Endothelial cell of umbilical vein (primary cell): Measurements from ENCODE around the gene DMWD. TPM values are rescaled to one million over a fixed set of nuclear protein-coding genes. Genes with fewer than 3 reads are reported as not detected.
A peak's percentile ranks its signal among the peaks of the same experiment; 100 is the strongest.

Source experiments
- BruUV-seq: library from RNA; stranded (reverse); fragments of 400-500 nt; replicated peaks from 2 replicates; lab custom pipeline; 2021; lab: Mats Ljungman, UMichigan
- CTCF ChIA-PET: fragments of 300-600, 350-600 bp; sonication (Branson Sonifier 250); formaldehyde crosslinking; loops from one replicate; lab custom pipeline; 2021; ENCODE audit warnings: antibody characterized with exemption, inconsistent platforms; lab: Charles Lee
- POLR2A ChIA-PET: fragments of 300-600, 350-600 bp; sonication (Branson Sonifier 250); formaldehyde crosslinking; loops from one replicate; lab custom pipeline; 2021; ENCODE audit warnings: antibody characterized with exemption, inconsistent platforms; lab: Charles Lee
- DNase-seq: peaks from one replicate; pipeline ENCODE4 v3.0.0-alpha.2; 2011; ENCODE audit warnings: low read depth, low spot score
- FAIRE-seq: peaks from 2 replicates; lab custom pipeline; 2011; peaks lifted over from hg19 to GRCh38; lab: Jason Lieb, UNC
- H2AFZ ChIP-seq: 2 replicates; pipeline ENCODE4 v1.6.0; 2012; ENCODE audit warnings: low read depth, low read length, control low read depth, inconsistent platforms
- H3K27ac ChIP-seq: 2 replicates; pipeline ENCODE4 v1.5.1; 2011; ENCODE audit warnings: low read depth, mild to moderate bottlenecking, control low read depth, low read length, moderate library complexity; ENCODE audit not compliant: insufficient read depth
- H3K27me3 ChIP-seq, 2 experiments: 2 replicates each; pipeline versions ENCODE4 v1.6.0 to v1.6.1; 2011; ENCODE audit warnings: low read length in 2 of 2, mixed read lengths in 1 of 2; ENCODE audit not compliant: control insufficient read depth in 2 of 2, insufficient read depth in 2 of 2
- H3K36me3 ChIP-seq, 2 experiments: 2 replicates in 1 of 2; 3 replicates in 1 of 2; pipeline ENCODE4 v1.5.1; 2011; ENCODE audit warnings: low read length in 2 of 2, mild to moderate bottlenecking in 1 of 2, moderate library complexity in 1 of 2; ENCODE audit not compliant: control insufficient read depth in 2 of 2, insufficient read depth in 2 of 2; ENCODE audit errors: extremely low read depth in 1 of 2
- H3K4me1 ChIP-seq: 3 replicates; pipeline ENCODE4 v1.5.1; 2011; ENCODE audit warnings: mild to moderate bottlenecking, low read length; ENCODE audit not compliant: control insufficient read depth, insufficient read depth; ENCODE audit errors: extremely low read depth
- H3K4me2 ChIP-seq: 2 replicates; pipeline ENCODE4 v1.6.1; 2011; ENCODE audit warnings: low read length, control low read depth, mixed read lengths; ENCODE audit not compliant: insufficient read depth
- H3K4me3 ChIP-seq, 3 experiments: fragments of 200-600 bp in 1 of 3; sonication (generic), shearing (Covaris generic) in 1 of 3; replicated peaks in 1 of 3; 2 replicates each; pipeline ENCODE4 v1.5.1; 2011 to 2016; ENCODE audit warnings: control low read depth in 3 of 3, low read length in 3 of 3, mild to moderate bottlenecking in 2 of 3, inconsistent platforms in 1 of 3, low read depth in 1 of 3, moderate library complexity in 1 of 3; ENCODE audit not compliant: insufficient read depth in 1 of 3
- H3K79me2 ChIP-seq: 2 replicates; pipeline ENCODE4 v1.6.0; 2012; ENCODE audit warnings: low read length, inconsistent platforms; ENCODE audit not compliant: control insufficient read depth, insufficient read depth
- H3K9ac ChIP-seq: replicated peaks from 2 replicates; pipeline ENCODE3; 2011; ENCODE audit warnings: low read length, control low read depth; ENCODE audit not compliant: insufficient read depth; ENCODE audit errors: extremely low read depth
- H3K9me1 ChIP-seq: replicated peaks from 3 replicates; pipeline ENCODE4 v1.6.0; 2011; ENCODE audit warnings: mild to moderate bottlenecking, low read length; ENCODE audit not compliant: control insufficient read depth, insufficient read depth; ENCODE audit errors: extremely low read depth
- H3K9me3 ChIP-seq: replicated peaks from 2 replicates; pipeline ENCODE4 v1.5.1; 2012; ENCODE audit warnings: low read length, inconsistent platforms; ENCODE audit not compliant: control insufficient read depth, insufficient read depth
- H4K20me1 ChIP-seq: replicated peaks from 2 replicates; pipeline ENCODE3; 2011; ENCODE audit warnings: mild to moderate bottlenecking, low read length; ENCODE audit not compliant: control insufficient read depth, insufficient read depth; ENCODE audit errors: extremely low read depth
- EZH2 ChIP-seq: IDR thresholded peaks from 2 replicates; pipeline ENCODE4 v1.6.1; 2012; ENCODE audit warnings: borderline replicate concordance, low read depth, mild to moderate bottlenecking, moderate library complexity, low read length, inconsistent platforms; ENCODE audit not compliant: severe bottlenecking
- GATA2 ChIP-seq: IDR thresholded peaks from 2 replicates; pipeline ENCODE4 v1.7.0; 2011; ENCODE audit warnings: low read depth, mild to moderate bottlenecking, moderate library complexity, mixed read lengths, low read length; ENCODE audit not compliant: insufficient read length, insufficient read depth
- JUN ChIP-seq: IDR thresholded peaks from 2 replicates; pipeline ENCODE4 v1.6.1; 2011; ENCODE audit warnings: borderline replicate concordance, low read depth; ENCODE audit not compliant: insufficient read length, insufficient read depth
- POLR2A ChIP-seq: IDR thresholded peaks from 2 replicates; pipeline ENCODE4 v1.6.1; 2012; ENCODE audit warnings: low read depth, mild to moderate bottlenecking, control low read depth, low read length
- POLR2AphosphoS5 ChIP-seq: IDR thresholded peaks from 2 replicates; pipeline ENCODE4 v1.6.1; 2012; ENCODE audit warnings: low read depth, mild to moderate bottlenecking, control low read depth, low read length, moderate library complexity; ENCODE audit not compliant: insufficient read depth
- dilution Hi-C: fragments of 300-500 bp; cut with MboI; formaldehyde crosslinking; loops from one replicate; pipeline ENCODE4 v1.15.0; 2019; ENCODE audit warnings: low sequenced_read_pairs; ENCODE audit not compliant: extremely low pct_ligation_motif_present
- intact Hi-C: fragments of 100-400 bp; cut with micrococcal nuclease; formaldehyde crosslinking; loops from one replicate; pipeline ENCODE4 v1.10.0; 2022
- polyA plus RNA-seq, 4 experiments: library from polyadenylated mRNA; depleted of rRNA in 3 of 4; stranded (reverse) in 3 of 4; unstranded in 1 of 4; fragments of >200 nt; gene quantifications; 2 replicates each; pipeline versions ENCODE4 v1.2.1 to v1.2.3, GENCODE V29; 2011 to 2012; ENCODE audit warnings: missing spikeins in 1 of 4
- total RNA-seq: library from RNA; stranded (reverse); gene quantifications from 2 replicates; pipeline ENCODE4 v1.2.3, GENCODE V29; 2021
- TF ChIP-seq, protein P1 (sequence below), 2 donors: IDR thresholded peaks; 1 replicate in 1 of 2; 2 replicates in 1 of 2; pipeline ENCODE4 v1.5.1; 2011; ENCODE audit warnings: low read length in 2 of 2, mild to moderate bottlenecking in 2 of 2, moderate library complexity in 2 of 2, control low read depth in 1 of 2, inconsistent platforms in 1 of 2, low read depth in 1 of 2; ENCODE audit not compliant: insufficient read depth in 1 of 2; ENCODE audit errors: extremely low read depth in 1 of 2

DMWD gene
- total and polyA plus RNA-seq, 2 donors (not counting 3 experiments of a cell fraction or from before 2014, with no cell fraction given): 36.9 to 81.1 TPM

DNA sequence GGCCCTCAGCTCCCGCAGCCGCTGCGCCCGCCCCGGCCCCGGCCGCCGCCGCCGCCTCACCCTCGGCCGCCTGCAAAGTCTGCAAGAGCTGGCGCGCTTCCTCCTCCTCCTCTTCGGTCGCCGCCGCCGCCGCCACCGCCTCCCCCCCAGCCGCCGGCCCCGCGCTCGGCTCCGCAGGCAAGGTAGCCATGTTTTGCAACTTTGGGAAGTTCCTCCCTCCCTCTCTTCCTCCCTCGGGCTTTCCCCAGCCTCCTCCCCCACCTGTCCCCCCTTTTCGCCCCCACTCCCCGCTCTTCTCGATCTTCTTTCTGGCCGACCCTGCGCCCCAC lies 24.0 kb downstream of the DMWD start:
- peak; percentile 12 for FAIRE-seq

More for the DNA sequence above, 24.0 kb downstream of the DMWD start:
- ChIA-PET CTCF (interaction anchor here (1.1 to 6.7 kb wide), 10 partner anchors 10 to 299 kb away, joined by 3 to 125 read pairs (median 22); partner anchors contain the start of genes DMPK, FBXO46, QPCTL and SNRPD2), POLR2A (interaction anchor here (0.8 to 2.4 kb wide), 6 partner anchors 11 to 283 kb away, joined by 3 to 24 read pairs (median 8); partner anchors contain the start of genes DMWD, FBXO46 and QPCTL)
- Histone ChIP-seq H3K9me1 (no peaks in the 10 kb centered on the region), H2AFZ (peak overlapping the region; percentile 66), H3K36me3 (peaks cover 0 to 3% of the 10 kb centered on the region in 2 experiments), H3K27ac (peak overlapping the region; percentile 71), H3K4me1 (peaks cover 14% of the 10 kb centered on the region), H4K20me1 (no peaks in the 10 kb centered on the region), H3K4me2 (peak overlapping the region; percentile 90), H3K4me3 (peak overlapping the region; percentile 81 to 92 (median 82)), H3K9ac (peak overlapping the region; percentile 77), H3K79me2 (peaks cover 2% of the 10 kb centered on the region), H3K27me3 (no peaks in the 10 kb centered on the region), H3K9me3 (no peaks in the 10 kb centered on the region)
- DNase-seq: no peak
- TF ChIP-seq POLR2AphosphoS5 (no peak), POLR2A (no peak), GATA2 (no peak), EZH2 (no peak), JUN (no peak)
- TF ChIP-seq, protein P1, sequence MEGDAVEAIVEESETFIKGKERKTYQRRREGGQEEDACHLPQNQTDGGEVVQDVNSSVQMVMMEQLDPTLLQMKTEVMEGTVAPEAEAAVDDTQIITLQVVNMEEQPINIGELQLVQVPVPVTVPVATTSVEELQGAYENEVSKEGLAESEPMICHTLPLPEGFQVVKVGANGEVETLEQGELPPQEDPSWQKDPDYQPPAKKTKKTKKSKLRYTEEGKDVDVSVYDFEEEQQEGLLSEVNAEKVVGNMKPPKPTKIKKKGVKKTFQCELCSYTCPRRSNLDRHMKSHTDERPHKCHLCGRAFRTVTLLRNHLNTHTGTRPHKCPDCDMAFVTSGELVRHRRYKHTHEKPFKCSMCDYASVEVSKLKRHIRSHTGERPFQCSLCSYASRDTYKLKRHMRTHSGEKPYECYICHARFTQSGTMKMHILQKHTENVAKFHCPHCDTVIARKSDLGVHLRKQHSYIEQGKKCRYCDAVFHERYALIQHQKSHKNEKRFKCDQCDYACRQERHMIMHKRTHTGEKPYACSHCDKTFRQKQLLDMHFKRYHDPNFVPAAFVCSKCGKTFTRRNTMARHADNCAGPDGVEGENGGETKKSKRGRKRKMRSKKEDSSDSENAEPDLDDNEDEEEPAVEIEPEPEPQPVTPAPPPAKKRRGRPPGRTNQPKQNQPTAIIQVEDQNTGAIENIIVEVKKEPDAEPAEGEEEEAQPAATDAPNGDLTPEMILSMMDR (IDR thresholded peaks at IDR 0.05; ENCODE audit: extremely low read depth in 1 of 2, insufficient read depth in 1 of 2, low read depth in 1 of 2, low read length in 2 of 2): no peak
- dilution Hi-C loops (no loop called here), intact Hi-C loops (no loop called here)
- no TSS peak for BruUV-seq
